GM23338 (cell line): ENCODE data around the gene ZBTB20.

Source experiments
- CREB1 ChIP-seq: fragments of 250-450 bp; sonication (Bioruptor Pico); IDR thresholded peaks from 2 replicates; pipeline ENCODE4 v1.5.0; 2020; ENCODE audit warnings: low read depth, mild to moderate bottlenecking, moderate library complexity
- CTCF ChIP-seq, 2 experiments: fragments of 200-600 bp in 1 of 2; sonication (generic) in 1 of 2; conservative IDR thresholded peaks; 2 replicates each; pipeline versions ENCODE4 v1.5.1 to v1.6.1; 2016 to 2017; ENCODE audit warnings: antibody characterized with exemption in 2 of 2, low read depth in 2 of 2, mild to moderate bottlenecking in 2 of 2, moderate library complexity in 1 of 2
- EZH2 ChIP-seq: fragments of 200-600 bp; sonication (generic); IDR thresholded peaks from one replicate; pipeline ENCODE4 v1.8.0; 2017; ENCODE audit warnings: antibody characterized with exemption, mild to moderate bottlenecking, low read depth; ENCODE audit not compliant: unreplicated experiment
- EZH2phosphoT487 ChIP-seq: fragments of 200-600 bp; sonication (generic); IDR thresholded peaks from one replicate; pipeline ENCODE4 v1.8.1; 2018; ENCODE audit warnings: antibody characterized with exemption; ENCODE audit not compliant: unreplicated experiment
- JUNB ChIP-seq: IDR thresholded peaks from one replicate; pipeline ENCODE4 v1.6.1; 2016; ENCODE audit warnings: antibody characterized with exemption; ENCODE audit not compliant: unreplicated experiment
- POLR2AphosphoS5 ChIP-seq: IDR thresholded peaks from 2 replicates; pipeline ENCODE4 v1.6.1; 2016; ENCODE audit warnings: antibody characterized with exemption, low read depth
- ZNF331 ChIP-seq: fragments of 250-450 bp; sonication (Bioruptor Pico); IDR thresholded peaks from 2 replicates; pipeline ENCODE4 v1.5.0; 2020; ENCODE audit warnings: low read depth, mild to moderate bottlenecking, moderate library complexity
- TF ChIP-seq, protein P1 (sequence below): IDR thresholded peaks from one replicate; pipeline ENCODE4 v1.6.1; 2018; ENCODE audit warnings: antibody characterized with exemption; ENCODE audit not compliant: unreplicated experiment
- TF ChIP-seq, protein P2 (sequence below): IDR thresholded peaks from 2 replicates; pipeline ENCODE4 v1.6.1; 2016; ENCODE audit warnings: antibody characterized with exemption

DNA sequence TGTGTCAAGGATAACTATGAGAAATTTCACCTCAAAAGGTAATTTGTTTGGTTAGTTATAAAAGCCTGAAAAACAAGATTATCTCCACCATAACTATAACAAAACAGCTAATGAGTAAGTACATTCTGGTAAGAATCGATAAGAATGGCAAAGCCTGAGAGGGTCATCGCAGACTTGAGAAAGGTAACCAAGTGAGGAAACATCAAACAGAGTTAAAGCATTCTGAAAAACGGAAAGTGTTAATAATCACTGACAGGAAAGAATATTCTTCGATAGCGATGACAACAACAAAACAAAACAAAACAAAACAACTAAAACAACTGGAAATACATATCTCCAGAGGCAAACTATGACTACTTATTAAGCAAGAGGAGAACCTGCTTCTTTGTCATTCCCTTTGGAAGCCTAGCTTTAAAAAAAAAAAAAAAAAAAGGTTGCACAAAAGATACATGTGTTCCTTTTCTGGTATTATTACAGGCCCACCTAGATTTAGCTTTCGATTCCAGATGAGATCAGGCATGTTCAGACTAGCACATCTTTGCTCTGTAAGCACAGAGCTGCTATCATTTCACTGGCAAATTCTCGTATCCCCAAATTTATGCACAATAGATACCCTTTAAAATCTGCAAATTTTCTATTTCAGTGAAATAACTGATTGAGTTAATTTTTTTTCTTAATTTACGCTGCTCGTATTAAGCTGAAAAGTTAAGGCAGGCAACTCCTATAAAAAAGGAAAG, 697.6 kb downstream of the ZBTB20 start:
- TF ChIP-seq CTCF (conservative IDR thresholded peaks at IDR 0.05; ENCODE audit: low read depth in 2 of 2) (no peak), EZH2phosphoT487 (no peak), CREB1 (CRISPR knock-in tag) (no peak), POLR2AphosphoS5 (no peak), EZH2 (no peak), ZNF331 (CRISPR knock-in tag) (no peak), JUNB (no peak)
- TF ChIP-seq, protein P1, sequence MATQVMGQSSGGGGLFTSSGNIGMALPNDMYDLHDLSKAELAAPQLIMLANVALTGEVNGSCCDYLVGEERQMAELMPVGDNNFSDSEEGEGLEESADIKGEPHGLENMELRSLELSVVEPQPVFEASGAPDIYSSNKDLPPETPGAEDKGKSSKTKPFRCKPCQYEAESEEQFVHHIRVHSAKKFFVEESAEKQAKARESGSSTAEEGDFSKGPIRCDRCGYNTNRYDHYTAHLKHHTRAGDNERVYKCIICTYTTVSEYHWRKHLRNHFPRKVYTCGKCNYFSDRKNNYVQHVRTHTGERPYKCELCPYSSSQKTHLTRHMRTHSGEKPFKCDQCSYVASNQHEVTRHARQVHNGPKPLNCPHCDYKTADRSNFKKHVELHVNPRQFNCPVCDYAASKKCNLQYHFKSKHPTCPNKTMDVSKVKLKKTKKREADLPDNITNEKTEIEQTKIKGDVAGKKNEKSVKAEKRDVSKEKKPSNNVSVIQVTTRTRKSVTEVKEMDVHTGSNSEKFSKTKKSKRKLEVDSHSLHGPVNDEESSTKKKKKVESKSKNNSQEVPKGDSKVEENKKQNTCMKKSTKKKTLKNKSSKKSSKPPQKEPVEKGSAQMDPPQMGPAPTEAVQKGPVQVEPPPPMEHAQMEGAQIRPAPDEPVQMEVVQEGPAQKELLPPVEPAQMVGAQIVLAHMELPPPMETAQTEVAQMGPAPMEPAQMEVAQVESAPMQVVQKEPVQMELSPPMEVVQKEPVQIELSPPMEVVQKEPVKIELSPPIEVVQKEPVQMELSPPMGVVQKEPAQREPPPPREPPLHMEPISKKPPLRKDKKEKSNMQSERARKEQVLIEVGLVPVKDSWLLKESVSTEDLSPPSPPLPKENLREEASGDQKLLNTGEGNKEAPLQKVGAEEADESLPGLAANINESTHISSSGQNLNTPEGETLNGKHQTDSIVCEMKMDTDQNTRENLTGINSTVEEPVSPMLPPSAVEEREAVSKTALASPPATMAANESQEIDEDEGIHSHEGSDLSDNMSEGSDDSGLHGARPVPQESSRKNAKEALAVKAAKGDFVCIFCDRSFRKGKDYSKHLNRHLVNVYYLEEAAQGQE, result no peak
- TF ChIP-seq, protein P2, sequence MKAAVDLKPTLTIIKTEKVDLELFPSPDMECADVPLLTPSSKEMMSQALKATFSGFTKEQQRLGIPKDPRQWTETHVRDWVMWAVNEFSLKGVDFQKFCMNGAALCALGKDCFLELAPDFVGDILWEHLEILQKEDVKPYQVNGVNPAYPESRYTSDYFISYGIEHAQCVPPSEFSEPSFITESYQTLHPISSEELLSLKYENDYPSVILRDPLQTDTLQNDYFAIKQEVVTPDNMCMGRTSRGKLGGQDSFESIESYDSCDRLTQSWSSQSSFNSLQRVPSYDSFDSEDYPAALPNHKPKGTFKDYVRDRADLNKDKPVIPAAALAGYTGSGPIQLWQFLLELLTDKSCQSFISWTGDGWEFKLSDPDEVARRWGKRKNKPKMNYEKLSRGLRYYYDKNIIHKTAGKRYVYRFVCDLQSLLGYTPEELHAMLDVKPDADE, result no peak
